ENCODE measurements around the gene PIGO.

The PIGO gene

GRCh38 chr9:35070823-35071813 is 25.3 kb downstream of the PIGO start:
- no peak for DNase-seq

- DNase-seq = no peak
Measured at GRCh38 chr9:35069020-35069419, 27.4 kb downstream of the PIGO start.

GRCh38 chr9:35067056-35067455 is 29.3 kb downstream of the PIGO start:
- no peak for DNase-seq

GRCh38 chr9:35060548-35061207 is 35.7 kb downstream of the PIGO start:
- no peak for DNase-seq

GRCh38 chr9:35059438-35059837 is 37.0 kb downstream of the PIGO start:
- DNase-seq = no peak

GRCh38 chr9:35057271-35057620 is 39.1 kb downstream of the PIGO start:
- DNase-seq = no peak

GRCh38 chr9:35056571-35057270 is 39.7 kb downstream of the PIGO start:
- DNase-seq = no peak

GRCh38 chr9:35054871-35055644 is 41.3 kb downstream of the PIGO start:
- DNase-seq = no peak

GRCh38 chr9:35054185-35054835 is 42.1 kb downstream of the PIGO start:
- DNase-seq = no peak

GRCh38 chr9:35051069-35051967 is 45.1 kb downstream of the PIGO start:
- DNase-seq = peak; percentile 73

GRCh38 chr9:35048511-35048910 is 47.9 kb downstream of the PIGO start:
- DNase-seq = no peak

- DNase-seq = no peak
Measured at GRCh38 chr9:35044071-35044470, 52.3 kb downstream of the PIGO start.

- no peak for DNase-seq
Measured at GRCh38 chr9:35042891-35043545, 53.4 kb downstream of the PIGO start.

GRCh38 chr9:35042081-35042604 is 54.2 kb downstream of the PIGO start:
- no peak for DNase-seq
